HepG2 (cell line): ENCODE results near the gene TOR4A. TPM values are rescaled to one million over a fixed set of nuclear protein-coding genes. Genes with fewer than 3 reads are reported as not detected.

Experiments
- ATF7 ChIP-seq, 2 experiments: fragments of 450-650 bp in 1 of 2; sonication (generic) in 1 of 2; formaldehyde crosslinking in 1 of 2; IDR thresholded peaks; 2 replicates each; pipeline versions ENCODE4 v1.4.0 to v1.6.1; 2016 to 2020; ENCODE audit warnings: antibody characterized with exemption in 1 of 2, mild to moderate bottlenecking in 1 of 2, missing genetic modification reagents in 1 of 2
- BRCA1 ChIP-seq: sonication (generic); formaldehyde crosslinking; IDR thresholded peaks from 2 replicates; pipeline ENCODE4 v1.4.0; 2020; ENCODE audit warnings: missing genetic modification reagents
- CHD4 ChIP-seq: fragments of 200-600 bp; sonication (generic); IDR thresholded peaks from 2 replicates; pipeline ENCODE4 v1.7.0; 2017; ENCODE audit warnings: mild to moderate bottlenecking, low read length, borderline replicate concordance
- ELF3 ChIP-seq: IDR thresholded peaks from 2 replicates; pipeline ENCODE4 v1.6.1; 2016; ENCODE audit warnings: missing genetic modification reagents, missing compliant biosample characterization
- HOXA3 ChIP-seq: sonication (generic); formaldehyde crosslinking; IDR thresholded peaks from 2 replicates; pipeline ENCODE4 v1.5.0; 2020; ENCODE audit warnings: missing genetic modification reagents
- HOXA5 ChIP-seq: sonication (generic); formaldehyde crosslinking; IDR thresholded peaks from 2 replicates; pipeline ENCODE4 v1.4.0; 2020; ENCODE audit warnings: missing genetic modification reagents
- KAT7 ChIP-seq: IDR thresholded peaks from 2 replicates; pipeline ENCODE4 v1.6.1; 2018; ENCODE audit warnings: borderline replicate concordance, missing compliant biosample characterization
- MIER2 ChIP-seq: IDR thresholded peaks from 2 replicates; pipeline ENCODE4 v1.6.1; 2016; ENCODE audit warnings: missing biosample characterization, missing genetic modification reagents
- PHF21A ChIP-seq: sonication (generic); formaldehyde crosslinking; IDR thresholded peaks from 2 replicates; pipeline ENCODE4 v1.5.0; 2020; ENCODE audit warnings: mild to moderate bottlenecking, missing genetic modification reagents
- PPARG ChIP-seq: conservative IDR thresholded peaks from 2 replicates; pipeline ENCODE4 v1.6.1; 2016; ENCODE audit warnings: missing biosample characterization, missing genetic modification reagents
- YEATS4 ChIP-seq: sonication (generic); formaldehyde crosslinking; IDR thresholded peaks from 2 replicates; pipeline ENCODE4 v1.4.0; 2020; ENCODE audit warnings: missing genetic modification reagents, borderline replicate concordance
- ZBTB38 ChIP-seq: sonication (generic); formaldehyde crosslinking; IDR thresholded peaks from 2 replicates; pipeline ENCODE4 v1.5.1; 2020; ENCODE audit warnings: mild to moderate bottlenecking, missing genetic modification reagents
- ZNF235 ChIP-seq: sonication (generic); formaldehyde crosslinking; IDR thresholded peaks from 2 replicates; pipeline ENCODE4 v1.8.1; 2023; ENCODE audit warnings: mild to moderate bottlenecking, missing genetic modification reagents, borderline replicate concordance
- ZNF552 ChIP-seq: sonication (generic); formaldehyde crosslinking; IDR thresholded peaks from 2 replicates; pipeline ENCODE4 v1.9.0; 2022; ENCODE audit warnings: missing genetic modification reagents, mild to moderate bottlenecking, borderline replicate concordance
- ZNF614 ChIP-seq: IDR thresholded peaks from 2 replicates; pipeline ENCODE4 v1.6.1; 2018; ENCODE audit warnings: missing biosample characterization, missing genetic modification reagents, inconsistent platforms, borderline replicate concordance
- polyA plus RNA-seq, 8 experiments: library from polyadenylated mRNA; depleted of rRNA in 3 of 8; stranded (reverse) in 7 of 8; unstranded in 1 of 8; fragments of >200 nt; fragmentation: Illumina TruSeq in 4 of 8; extraction: Trizol in 4 of 8; gene quantifications; 2 replicates each; pipeline versions ENCODE4 v1.2.1 to v1.2.3, GENCODE V29; 2011 to 2016; ENCODE audit warnings: low read depth in 4 of 8, missing spikeins in 1 of 8, mixed read lengths in 1 of 8; ENCODE audit not compliant: insufficient read depth in 1 of 8
- total RNA-seq, 5 experiments: library from RNA; depleted of rRNA; stranded (reverse); fragments of >200 nt; fragmentation: Illumina TruSeq; extraction: Trizol; gene quantifications; 2 replicates each; pipeline ENCODE4 v1.2.3, GENCODE V29; 2016; ENCODE audit warnings: low read depth in 1 of 5
- TF ChIP-seq, protein P1 (sequence below): sonication (generic); formaldehyde crosslinking; IDR thresholded peaks from 2 replicates; pipeline ENCODE4 v1.5.0; 2020; ENCODE audit warnings: mild to moderate bottlenecking, missing genetic modification reagents, moderate library complexity
- TF ChIP-seq, protein P2 (sequence below): IDR thresholded peaks from 2 replicates; pipeline ENCODE4 v1.6.1; 2016; ENCODE audit warnings: mild to moderate bottlenecking, missing biosample characterization, missing genetic modification reagents
- TF ChIP-seq, protein P3 (sequence below): sonication (generic); formaldehyde crosslinking; IDR thresholded peaks from 2 replicates; pipeline ENCODE4 v1.8.0; 2022; ENCODE audit warnings: missing genetic modification reagents, mild to moderate bottlenecking, borderline replicate concordance
- TF ChIP-seq, protein P4 (sequence below): IDR thresholded peaks from 2 replicates; pipeline ENCODE4 v1.6.1; 2016; ENCODE audit warnings: missing genetic modification reagents, missing compliant biosample characterization
- TF ChIP-seq, protein P5 (sequence below): sonication (generic); formaldehyde crosslinking; IDR thresholded peaks from 2 replicates; pipeline ENCODE4 v1.4.0; 2020; ENCODE audit warnings: missing genetic modification reagents, low read depth, mild to moderate bottlenecking, borderline replicate concordance
- TF ChIP-seq, protein P6 (sequence below): sonication (generic); formaldehyde crosslinking; IDR thresholded peaks from 2 replicates; pipeline ENCODE4 v1.8.0; 2023; ENCODE audit warnings: mild to moderate bottlenecking, missing genetic modification reagents
- TF ChIP-seq, protein P7 (sequence below): sonication (generic); formaldehyde crosslinking; IDR thresholded peaks from 2 replicates; pipeline ENCODE4 v1.8.0; 2022; ENCODE audit warnings: mild to moderate bottlenecking, missing genetic modification reagents, moderate library complexity

TOR4A gene
- total and polyA plus RNA-seq, 2 of the 13 experiments (the other 11 are each of a cell fraction or from before 2014, with no cell fraction given): 11.1 to 14.2 TPM

DNA sequence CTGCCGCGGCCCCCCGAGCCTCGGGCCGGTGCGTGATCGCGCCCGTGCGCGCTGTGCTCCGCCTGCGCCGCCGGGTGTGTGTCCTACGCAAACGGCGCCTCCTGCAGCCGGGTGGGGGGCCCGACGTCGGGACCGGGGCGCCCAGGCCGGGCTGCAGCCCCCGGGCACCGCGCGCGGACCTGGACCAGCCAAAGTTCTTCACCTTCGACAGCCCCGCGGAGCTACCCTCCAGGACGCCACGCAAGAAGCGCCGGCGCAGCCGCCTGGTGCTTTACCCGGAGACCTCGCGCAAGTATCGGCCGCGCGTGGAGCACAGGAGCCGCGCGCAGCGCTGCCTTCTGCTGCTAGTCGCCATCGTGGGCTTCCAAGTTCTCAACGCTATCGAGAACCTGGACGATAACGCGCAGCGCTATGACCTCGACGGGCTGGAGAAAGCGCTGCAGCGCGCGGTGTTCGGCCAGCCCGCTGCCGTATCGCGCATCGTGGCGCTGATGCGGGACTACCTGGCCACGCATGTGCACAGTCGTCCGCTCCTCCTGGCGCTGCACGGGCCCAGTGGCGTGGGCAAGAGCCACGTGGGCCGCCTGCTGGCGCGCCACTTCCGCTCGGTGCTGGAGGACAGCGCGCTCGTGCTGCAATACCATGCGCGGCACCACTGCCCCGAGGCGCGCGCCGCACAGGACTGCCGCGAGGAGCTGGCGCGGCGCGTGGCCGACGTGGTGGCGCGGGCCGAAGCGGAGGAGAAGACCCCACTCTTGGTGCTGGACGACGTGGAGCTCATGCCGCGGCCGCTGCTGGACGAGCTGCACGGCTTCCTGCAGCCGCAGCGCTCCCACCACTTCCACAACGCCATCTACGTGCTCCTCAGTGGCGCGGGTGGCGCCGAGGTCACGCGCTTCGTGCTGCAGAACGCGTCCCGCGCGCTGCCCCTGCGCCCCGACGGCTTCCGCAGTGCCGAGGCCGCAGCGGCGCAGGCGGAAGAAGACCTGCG is 1.5 kb downstream of the TOR4A start (continued):
- TF ChIP-seq, protein P1, sequence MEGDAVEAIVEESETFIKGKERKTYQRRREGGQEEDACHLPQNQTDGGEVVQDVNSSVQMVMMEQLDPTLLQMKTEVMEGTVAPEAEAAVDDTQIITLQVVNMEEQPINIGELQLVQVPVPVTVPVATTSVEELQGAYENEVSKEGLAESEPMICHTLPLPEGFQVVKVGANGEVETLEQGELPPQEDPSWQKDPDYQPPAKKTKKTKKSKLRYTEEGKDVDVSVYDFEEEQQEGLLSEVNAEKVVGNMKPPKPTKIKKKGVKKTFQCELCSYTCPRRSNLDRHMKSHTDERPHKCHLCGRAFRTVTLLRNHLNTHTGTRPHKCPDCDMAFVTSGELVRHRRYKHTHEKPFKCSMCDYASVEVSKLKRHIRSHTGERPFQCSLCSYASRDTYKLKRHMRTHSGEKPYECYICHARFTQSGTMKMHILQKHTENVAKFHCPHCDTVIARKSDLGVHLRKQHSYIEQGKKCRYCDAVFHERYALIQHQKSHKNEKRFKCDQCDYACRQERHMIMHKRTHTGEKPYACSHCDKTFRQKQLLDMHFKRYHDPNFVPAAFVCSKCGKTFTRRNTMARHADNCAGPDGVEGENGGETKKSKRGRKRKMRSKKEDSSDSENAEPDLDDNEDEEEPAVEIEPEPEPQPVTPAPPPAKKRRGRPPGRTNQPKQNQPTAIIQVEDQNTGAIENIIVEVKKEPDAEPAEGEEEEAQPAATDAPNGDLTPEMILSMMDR (CRISPR knock-in tag): peak; percentile 14; the same call in 1 of the 2 replicates
- TF ChIP-seq BRCA1 (CRISPR knock-in tag) (no peak), PPARG (CRISPR knock-in tag) (no peak), PHF21A (CRISPR knock-in tag) (no peak), CHD4 (no peak), ZNF552 (CRISPR knock-in tag) (no peak), ZBTB38 (CRISPR knock-in tag) (peak; percentile 75), ZNF235 (CRISPR knock-in tag) (no peak), ZNF614 (CRISPR knock-in tag) (no peak), HOXA3 (CRISPR knock-in tag) (peak; percentile 47; the same call in 1 of the 2 replicates), ELF3 (CRISPR knock-in tag) (no peak), KAT7 (CRISPR knock-in tag) (no peak), HOXA5 (CRISPR knock-in tag) (no peak), ATF7 (IDR thresholded peaks at IDR 0.05) (no peak), ATF7 (CRISPR knock-in tag; IDR thresholded peaks at IDR 0.05) (no peak), MIER2 (CRISPR knock-in tag) (no peak), YEATS4 (CRISPR knock-in tag) (no peak)
- TF ChIP-seq, protein P2, sequence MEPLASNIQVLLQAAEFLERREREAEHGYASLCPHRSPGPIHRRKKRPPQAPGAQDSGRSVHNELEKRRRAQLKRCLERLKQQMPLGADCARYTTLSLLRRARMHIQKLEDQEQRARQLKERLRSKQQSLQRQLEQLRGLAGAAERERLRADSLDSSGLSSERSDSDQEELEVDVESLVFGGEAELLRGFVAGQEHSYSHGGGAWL (CRISPR knock-in tag): no peak
- TF ChIP-seq, protein P3, sequence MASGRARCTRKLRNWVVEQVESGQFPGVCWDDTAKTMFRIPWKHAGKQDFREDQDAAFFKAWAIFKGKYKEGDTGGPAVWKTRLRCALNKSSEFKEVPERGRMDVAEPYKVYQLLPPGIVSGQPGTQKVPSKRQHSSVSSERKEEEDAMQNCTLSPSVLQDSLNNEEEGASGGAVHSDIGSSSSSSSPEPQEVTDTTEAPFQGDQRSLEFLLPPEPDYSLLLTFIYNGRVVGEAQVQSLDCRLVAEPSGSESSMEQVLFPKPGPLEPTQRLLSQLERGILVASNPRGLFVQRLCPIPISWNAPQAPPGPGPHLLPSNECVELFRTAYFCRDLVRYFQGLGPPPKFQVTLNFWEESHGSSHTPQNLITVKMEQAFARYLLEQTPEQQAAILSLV (CRISPR knock-in tag): no peak
- TF ChIP-seq, protein P4, sequence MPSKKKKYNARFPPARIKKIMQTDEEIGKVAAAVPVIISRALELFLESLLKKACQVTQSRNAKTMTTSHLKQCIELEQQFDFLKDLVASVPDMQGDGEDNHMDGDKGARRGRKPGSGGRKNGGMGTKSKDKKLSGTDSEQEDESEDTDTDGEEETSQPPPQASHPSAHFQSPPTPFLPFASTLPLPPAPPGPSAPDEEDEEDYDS (CRISPR knock-in tag): no peak
- TF ChIP-seq, protein P5, sequence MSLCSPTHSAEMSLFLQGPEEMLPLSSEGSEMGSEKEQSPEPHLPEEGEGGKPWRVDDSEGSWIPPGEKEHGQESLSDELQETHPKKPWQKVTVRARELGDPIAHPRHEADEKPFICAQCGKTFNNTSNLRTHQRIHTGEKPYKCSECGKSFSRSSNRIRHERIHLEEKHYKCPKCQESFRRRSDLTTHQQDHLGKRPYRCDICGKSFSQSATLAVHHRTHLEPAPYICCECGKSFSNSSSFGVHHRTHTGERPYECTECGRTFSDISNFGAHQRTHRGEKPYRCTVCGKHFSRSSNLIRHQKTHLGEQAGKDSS (CRISPR knock-in tag): no peak
- TF ChIP-seq, protein P6, sequence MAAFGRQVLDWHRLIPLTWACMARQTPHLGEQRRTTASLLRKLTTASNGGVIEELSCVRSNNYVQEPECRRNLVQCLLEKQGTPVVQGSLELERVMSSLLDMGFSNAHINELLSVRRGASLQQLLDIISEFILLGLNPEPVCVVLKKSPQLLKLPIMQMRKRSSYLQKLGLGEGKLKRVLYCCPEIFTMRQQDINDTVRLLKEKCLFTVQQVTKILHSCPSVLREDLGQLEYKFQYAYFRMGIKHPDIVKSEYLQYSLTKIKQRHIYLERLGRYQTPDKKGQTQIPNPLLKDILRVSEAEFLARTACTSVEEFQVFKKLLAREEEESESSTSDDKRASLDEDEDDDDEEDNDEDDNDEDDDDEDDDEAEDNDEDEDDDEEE (CRISPR knock-in tag): no peak
- TF ChIP-seq, protein P7, sequence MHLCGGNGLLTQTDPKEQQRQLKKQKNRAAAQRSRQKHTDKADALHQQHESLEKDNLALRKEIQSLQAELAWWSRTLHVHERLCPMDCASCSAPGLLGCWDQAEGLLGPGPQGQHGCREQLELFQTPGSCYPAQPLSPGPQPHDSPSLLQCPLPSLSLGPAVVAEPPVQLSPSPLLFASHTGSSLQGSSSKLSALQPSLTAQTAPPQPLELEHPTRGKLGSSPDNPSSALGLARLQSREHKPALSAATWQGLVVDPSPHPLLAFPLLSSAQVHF (CRISPR knock-in tag): no peak
